Gastroesophageal sphincter (tissue), 4 donors: Measurements from ENCODE around the gene HSPB7. TPM values are rescaled to one million over a fixed set of nuclear protein-coding genes. Genes with fewer than 3 reads are reported as not detected.

Experiments used
- ATAC-seq: fragments of 150-250 bp; one replicate; pipeline ENCODE4 v1.9.1; 2016; ENCODE audit warnings: mild to moderate bottlenecking, moderate library complexity
- H3K27ac ChIP-seq, 4 donors: fragments of 200-600 bp; sonication (generic) in 3 of 4; 1 replicate in 3 of 4; 2 replicates in 1 of 4; pipeline ENCODE4 v1.5.1; 2016 to 2019
- H3K27me3 ChIP-seq: fragments of 200-600 bp; sonication (generic); one replicate; pipeline ENCODE4 v1.5.1; 2019
- H3K36me3 ChIP-seq, 2 donors: fragments of 200-600 bp; sonication (generic); one replicate each; pipeline ENCODE4 v1.5.1; 2019; ENCODE audit warnings: control low read depth in 1 of 2
- H3K4me1 ChIP-seq, 3 donors: fragments of 200-600 bp; sonication (generic); 1 replicate in 2 of 3; 2 replicates in 1 of 3; pipeline ENCODE4 v1.5.1; 2016 to 2019; ENCODE audit warnings: control low read depth in 2 of 3
- H3K4me3 ChIP-seq, 2 donors: fragments of 200-600 bp; sonication (generic); one replicate each; pipeline ENCODE4 v1.5.1; 2019; ENCODE audit warnings: mild to moderate bottlenecking in 1 of 2, moderate library complexity in 1 of 2
- H3K9me3 ChIP-seq, 3 donors: fragments of 200-600 bp; sonication (generic); one replicate each; pipeline ENCODE4 v1.5.1; 2017 to 2019; ENCODE audit warnings: control low read depth in 2 of 3
- EP300 ChIP-seq: sonication (generic); formaldehyde crosslinking; IDR thresholded peaks from one replicate; pipeline ENCODE4 v1.6.1; 2017; ENCODE audit warnings: antibody characterized with exemption, mild to moderate bottlenecking
- POLR2A ChIP-seq, 2 donors: fragments of 450-650 bp; IDR thresholded peaks; one replicate each; pipeline ENCODE4 v1.6.1; 2017; ENCODE audit warnings: antibody characterized with exemption in 2 of 2, mild to moderate bottlenecking in 2 of 2, moderate library complexity in 1 of 2
- POLR2AphosphoS5 ChIP-seq: sonication (generic); formaldehyde crosslinking; IDR thresholded peaks from one replicate; pipeline ENCODE4 v1.6.1; 2017; ENCODE audit warnings: antibody characterized with exemption
- WGBS, 2 donors: methylation state at CpG; one replicate each; pipeline ENCODE4 v1.1.5; 2018; ENCODE audit warnings: low coverage in 1 of 2; 5-methylcytosine and 5-hydroxymethylcytosine counted together
- total RNA-seq, 4 donors: library from RNA; depleted of rRNA; stranded (reverse); fragments of >200 nt; gene quantifications; one replicate each; pipeline ENCODE4 v1.1.0, GENCODE V29; 2016
- TF ChIP-seq, protein P1 (sequence below), 4 experiments: fragments of 200-600 bp in 2 of 4; fragments of 450-650 bp in 2 of 4; sonication (generic) in 1 of 4; IDR thresholded peaks; one replicate each; pipeline ENCODE4 v1.5.1; 2017 to 2019; ENCODE audit warnings: antibody characterized with exemption in 4 of 4, mild to moderate bottlenecking in 2 of 4, moderate library complexity in 2 of 4

Gene HSPB7
- total RNA-seq, 4 donors from 2014 or later, result 143 to 505 (median 229) TPM

DNA sequence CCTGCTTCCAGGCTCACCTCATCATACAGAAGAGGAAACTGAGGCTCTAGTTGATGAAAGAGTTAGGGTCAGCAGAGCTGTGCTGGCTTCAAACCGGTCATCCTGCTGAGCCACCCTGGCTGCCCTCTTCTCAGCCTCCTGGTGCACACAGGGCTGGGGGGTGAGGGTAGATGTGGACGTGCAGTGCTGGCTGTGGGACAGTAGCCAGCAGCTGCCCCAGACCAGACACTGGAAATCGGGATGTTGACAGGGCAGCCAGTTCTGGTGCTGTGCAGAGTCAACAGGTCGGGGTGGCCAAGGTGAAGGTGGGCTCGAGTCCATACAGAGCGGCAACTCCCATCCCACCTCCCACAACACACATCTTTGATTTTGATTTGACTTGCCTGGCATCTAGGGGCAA is 2.5 kb upstream of the HSPB7 start:
- WGBS, 2 donors, result 48% methylated on average over 3 of the region's 6 CpGs; no CpG with 5 or more reads in 1 of the 2 donors
- H3K27ac ChIP-seq, result peak overlapping the region; percentile 86 to 95 (median 92)
- no peaks in the 10 kb centered on the region for H3K9me3 ChIP-seq
- no peaks in the 10 kb centered on the region for H3K27me3 ChIP-seq
- H3K4me3 ChIP-seq, result no peak overlapping the region
- no peaks in the 10 kb centered on the region for H3K36me3 ChIP-seq
- TF ChIP-seq EP300, result no peak
- TF ChIP-seq, protein P1, sequence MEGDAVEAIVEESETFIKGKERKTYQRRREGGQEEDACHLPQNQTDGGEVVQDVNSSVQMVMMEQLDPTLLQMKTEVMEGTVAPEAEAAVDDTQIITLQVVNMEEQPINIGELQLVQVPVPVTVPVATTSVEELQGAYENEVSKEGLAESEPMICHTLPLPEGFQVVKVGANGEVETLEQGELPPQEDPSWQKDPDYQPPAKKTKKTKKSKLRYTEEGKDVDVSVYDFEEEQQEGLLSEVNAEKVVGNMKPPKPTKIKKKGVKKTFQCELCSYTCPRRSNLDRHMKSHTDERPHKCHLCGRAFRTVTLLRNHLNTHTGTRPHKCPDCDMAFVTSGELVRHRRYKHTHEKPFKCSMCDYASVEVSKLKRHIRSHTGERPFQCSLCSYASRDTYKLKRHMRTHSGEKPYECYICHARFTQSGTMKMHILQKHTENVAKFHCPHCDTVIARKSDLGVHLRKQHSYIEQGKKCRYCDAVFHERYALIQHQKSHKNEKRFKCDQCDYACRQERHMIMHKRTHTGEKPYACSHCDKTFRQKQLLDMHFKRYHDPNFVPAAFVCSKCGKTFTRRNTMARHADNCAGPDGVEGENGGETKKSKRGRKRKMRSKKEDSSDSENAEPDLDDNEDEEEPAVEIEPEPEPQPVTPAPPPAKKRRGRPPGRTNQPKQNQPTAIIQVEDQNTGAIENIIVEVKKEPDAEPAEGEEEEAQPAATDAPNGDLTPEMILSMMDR (IDR thresholded peaks at IDR 0.05), result no peak
- TF ChIP-seq POLR2A (IDR thresholded peaks at IDR 0.05), result no peak
- no peak for ATAC-seq
- peaks cover 18 to 69% (median 30%) of the 10 kb centered on the region in 3 donors for H3K4me1 ChIP-seq

DNA sequence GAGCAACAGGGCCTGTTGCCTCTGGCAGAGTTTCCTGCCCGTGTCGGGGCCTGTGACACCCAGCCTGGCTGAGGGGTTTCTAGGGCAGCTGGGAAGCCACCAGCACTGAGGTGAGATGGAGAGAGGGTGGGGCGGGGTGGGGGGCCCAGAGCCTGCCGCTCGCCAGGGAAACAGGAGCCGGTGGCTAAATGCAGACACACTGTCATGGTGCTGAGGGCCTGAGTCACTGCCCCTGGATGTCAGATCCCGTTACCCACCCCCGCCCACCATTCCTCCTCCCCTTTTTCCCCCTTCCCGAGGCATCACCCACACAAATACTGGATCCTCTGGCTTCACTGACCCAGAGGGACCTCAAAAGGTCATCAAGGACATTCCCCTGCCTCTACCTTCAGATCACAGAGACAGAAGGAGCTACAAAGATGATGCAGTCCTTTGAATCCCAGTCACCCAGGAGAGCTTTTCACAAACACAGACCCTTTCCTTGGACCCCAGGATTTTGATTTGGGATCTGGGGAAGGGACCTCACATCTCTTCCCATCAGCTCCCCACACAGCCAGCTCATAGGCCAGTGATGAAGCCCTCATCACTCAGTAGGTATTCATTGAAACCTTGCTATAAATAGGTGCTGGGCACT is 1.9 kb upstream of the HSPB7 start:
- H3K9me3 ChIP-seq, result no peaks in the 10 kb centered on the region
- peaks cover 18 to 75% (median 33%) of the 10 kb centered on the region in 3 donors for H3K4me1 ChIP-seq
- H3K27ac ChIP-seq, result peak overlapping the region; percentile 86 to 95 (median 92)
- H3K4me3 ChIP-seq, result no peak overlapping the region
- no peaks in the 10 kb centered on the region for H3K27me3 ChIP-seq
- ATAC-seq, result no peak
- no peak for TF ChIP-seq EP300
- TF ChIP-seq, protein P1 (IDR thresholded peaks at IDR 0.05), result no peak
- TF ChIP-seq POLR2A (IDR thresholded peaks at IDR 0.05), result no peak
- TF ChIP-seq POLR2AphosphoS5, result no peak
- WGBS, 2 donors, result no CpG with 5 or more reads among the region's 9 CpGs
- H3K36me3 ChIP-seq, result no peaks in the 10 kb centered on the region

DNA sequence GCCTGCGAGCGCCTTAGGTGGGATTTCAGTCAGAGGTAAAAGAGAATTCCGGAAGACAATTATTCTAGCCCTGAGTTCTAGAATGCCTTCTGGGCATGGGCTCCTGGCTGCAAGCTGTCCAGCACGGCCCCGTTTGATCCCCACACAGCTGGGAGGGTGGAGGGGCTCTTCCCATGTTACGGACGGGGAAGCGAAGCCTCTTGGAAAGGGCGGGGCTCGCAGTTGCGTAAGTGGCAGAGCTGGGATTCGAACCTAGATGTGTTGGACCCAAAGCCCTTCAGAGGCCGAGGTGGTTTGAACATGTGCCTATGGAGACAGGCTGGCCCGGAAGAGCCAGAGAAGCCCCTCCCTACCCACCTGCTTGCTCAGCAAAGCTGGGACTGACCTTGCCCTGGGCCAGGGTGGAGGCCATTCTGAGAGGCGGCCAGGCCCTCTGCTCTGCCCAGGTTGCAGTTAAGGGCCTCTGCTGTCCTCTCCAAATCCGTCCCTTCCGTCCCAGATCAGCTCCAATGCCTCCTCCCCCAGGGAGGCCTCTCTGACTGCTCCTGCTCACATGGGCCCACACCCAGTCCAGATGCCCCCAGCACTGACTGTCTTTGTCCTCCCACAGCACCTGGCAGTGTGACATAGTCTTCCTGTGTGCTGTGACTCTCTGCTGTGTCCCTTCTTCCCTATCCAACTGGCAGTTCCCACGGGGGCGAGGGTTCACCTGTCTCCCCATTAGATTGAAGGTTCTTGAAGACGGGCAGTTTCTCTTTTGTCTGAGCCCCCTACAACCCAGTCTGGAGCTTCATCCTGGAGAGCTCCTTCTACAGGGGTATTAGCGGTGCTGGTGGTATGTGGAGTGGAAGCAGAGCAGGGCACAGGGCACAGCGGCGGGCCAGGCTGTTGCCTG is 1.2 kb upstream of the HSPB7 start:
- H3K27ac ChIP-seq, result peak overlapping the region; percentile 86 to 95 (median 92)
- no peak for ATAC-seq
- no peaks in the 10 kb centered on the region for H3K36me3 ChIP-seq
- WGBS, 2 donors, result 43% methylated on average over 5 of the region's 23 CpGs; no CpG with 5 or more reads in 1 of the 2 donors
- H3K4me3 ChIP-seq, result peak overlapping the region in 1 of 2 donors; percentile 66
- H3K9me3 ChIP-seq, result no peaks in the 10 kb centered on the region
- peaks cover 18 to 83% (median 33%) of the 10 kb centered on the region in 3 donors for H3K4me1 ChIP-seq
- no peak for TF ChIP-seq POLR2A (IDR thresholded peaks at IDR 0.05)
- no peaks in the 10 kb centered on the region for H3K27me3 ChIP-seq

DNA sequence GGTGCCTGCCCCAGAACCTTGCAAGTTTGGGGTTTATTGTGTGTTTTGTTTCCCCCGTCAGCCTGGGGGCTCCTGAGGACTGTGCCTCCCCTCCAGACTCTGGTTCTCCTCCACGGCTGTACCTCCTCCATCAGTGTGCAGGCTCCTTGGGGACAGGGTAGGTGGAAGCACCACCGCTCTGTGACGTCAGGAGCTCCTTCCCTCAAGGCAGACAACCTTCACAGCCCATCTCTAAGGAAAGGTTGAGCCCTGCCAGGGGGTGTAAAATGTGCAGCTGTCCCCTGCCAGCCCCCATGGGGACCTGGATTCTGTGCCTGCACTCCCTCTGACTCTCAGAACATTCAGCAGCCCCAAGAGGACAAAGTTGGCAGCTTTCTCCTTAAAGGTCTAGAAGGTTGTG is 465 bp upstream of the HSPB7 start:
- Histone ChIP-seq H3K9me3 (no peaks in the 10 kb centered on the region), H3K27ac (peak overlapping the region; percentile 86 to 95 (median 92)), H3K4me1 (peaks cover 18 to 90% (median 38%) of the 10 kb centered on the region in 3 donors), H3K4me3 (peak overlapping the region in 1 of 2 donors; percentile 66), H3K36me3 (no peaks in the 10 kb centered on the region), H3K27me3 (no peaks in the 10 kb centered on the region)
- no peak for TF ChIP-seq POLR2A (IDR thresholded peaks at IDR 0.05)
- TF ChIP-seq EP300, result no peak
- TF ChIP-seq POLR2AphosphoS5, result no peak
- TF ChIP-seq, protein P1 (IDR thresholded peaks at IDR 0.05), result no peak
- peak; percentile 26 for ATAC-seq
- WGBS, 2 donors, result 30% methylated on average over 2 of the region's 4 CpGs; no CpG with 5 or more reads in 1 of the 2 donors

DNA sequence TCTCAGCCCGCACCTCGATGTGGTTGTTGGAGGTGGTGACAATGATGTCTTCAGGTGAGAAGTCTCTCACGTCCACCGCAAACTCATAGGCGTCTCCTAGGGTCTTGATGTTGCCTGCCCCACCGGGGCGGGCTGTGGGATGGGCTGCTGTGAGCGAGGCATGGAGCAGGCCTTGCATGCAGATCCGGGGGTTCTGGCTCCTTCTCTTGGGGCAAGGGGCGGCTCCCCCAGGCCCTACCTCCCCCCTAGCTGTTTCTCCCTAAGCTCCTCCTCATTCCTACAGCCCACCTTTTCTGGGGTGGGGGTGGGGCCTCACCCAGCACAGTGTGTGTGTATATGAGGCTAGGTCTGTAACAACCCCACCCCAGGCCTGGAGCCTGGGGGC is 775 bp downstream of the HSPB7 start:
- H3K4me3 ChIP-seq, result peak overlapping the region; percentile 46 to 66
- peaks cover 18 to 100% (median 43%) of the 10 kb centered on the region in 3 donors for H3K4me1 ChIP-seq
- no peaks in the 10 kb centered on the region for H3K9me3 ChIP-seq
- no peak for ATAC-seq
- H3K36me3 ChIP-seq, result no peaks in the 10 kb centered on the region
- H3K27me3 ChIP-seq, result no peaks in the 10 kb centered on the region
- 20% methylated on average over 1 of the region's 10 CpGs; no CpG with 5 or more reads in 1 of the 2 donors for WGBS, 2 donors
- TF ChIP-seq, protein P1 (IDR thresholded peaks at IDR 0.05), result no peak
- TF ChIP-seq EP300 (no peak), POLR2AphosphoS5 (no peak), POLR2A (IDR thresholded peaks at IDR 0.05) (no peak)
- peak overlapping the region; percentile 86 to 95 (median 92) for H3K27ac ChIP-seq
